Renal cortex interstitium (tissue), 11 donors: ENCODE results near the gene ITPRID2. TPM values are rescaled to one million over a fixed set of nuclear protein-coding genes. Genes with fewer than 3 reads are reported as not detected.

ENCODE experiments used
- DNase-seq, 11 donors: peaks; one replicate each; pipeline ENCODE4 v3.0.0-alpha.2; 2013; ENCODE audit warnings: low read depth in 9 of 11, low spot score in 4 of 11; ENCODE audit errors: extremely low read depth in 1 of 11
- polyA plus RNA-seq, 3 donors: library from polyadenylated mRNA; unstranded; fragments of 120-200 nt; gene quantifications; one replicate each; pipeline ENCODE4 v1.2.1, GENCODE V29; 2013; ENCODE audit not compliant: insufficient read length in 3 of 3

The ITPRID2 gene
- polyA plus RNA-seq, 3 donors = 150 to 195 (median 183) TPM

DNA sequence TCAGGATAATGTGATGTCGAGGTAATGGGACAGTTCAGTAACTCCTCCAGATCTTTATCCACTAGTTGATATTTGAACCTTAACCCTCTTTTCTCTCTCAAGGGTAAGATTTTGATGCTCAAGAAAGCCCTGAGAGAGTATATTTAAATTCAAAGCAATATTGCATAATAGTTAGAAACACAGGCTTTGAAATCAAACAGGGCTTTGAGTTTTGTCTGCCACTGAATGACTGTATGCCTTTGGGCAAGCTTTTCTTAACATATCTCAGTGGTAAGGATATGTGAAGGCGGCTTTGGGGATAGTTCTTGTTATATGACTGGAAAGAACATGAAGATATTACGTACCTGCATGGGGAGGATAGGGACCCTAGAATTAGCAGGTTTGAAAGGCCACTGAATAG is 11.1 kb downstream of the ITPRID2 start:
- DNase-seq = no peak

GRCh38 chr2:181904022-181904632 is 12.6 kb downstream of the ITPRID2 start:
- peak in 5 of 11 donors; percentile 25 to 67 (median 41) for DNase-seq

- DNase-seq = no peak
Observed at GRCh38 chr2:181907057-181907456, 15.5 kb downstream of the ITPRID2 start.

DNA sequence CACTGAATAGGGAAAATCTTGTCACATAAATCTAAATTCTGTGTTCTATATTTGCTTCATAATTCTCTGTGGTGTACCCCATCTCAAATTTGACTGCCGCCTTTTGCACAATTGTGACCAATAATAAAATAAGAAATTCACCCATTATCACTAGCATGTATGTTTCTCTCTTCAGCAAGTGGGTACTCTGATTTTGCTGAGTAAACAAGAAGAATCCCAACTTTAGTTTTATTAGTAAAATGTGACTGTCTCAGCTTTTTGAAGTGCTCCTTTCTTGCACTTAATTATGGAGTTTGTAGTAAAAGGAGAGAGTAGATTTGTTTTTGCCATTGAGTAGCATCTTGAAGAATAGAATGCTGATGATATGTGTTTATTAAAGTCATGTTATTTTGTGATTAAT is 16.1 kb downstream of the ITPRID2 start:
- DNase-seq = no peak

GRCh38 chr2:181910028-181910831 is 18.7 kb downstream of the ITPRID2 start:
- no peak for DNase-seq

GRCh38 chr2:181911830-181912229 is 20.3 kb downstream of the ITPRID2 start:
- DNase-seq = no peak

DNA sequence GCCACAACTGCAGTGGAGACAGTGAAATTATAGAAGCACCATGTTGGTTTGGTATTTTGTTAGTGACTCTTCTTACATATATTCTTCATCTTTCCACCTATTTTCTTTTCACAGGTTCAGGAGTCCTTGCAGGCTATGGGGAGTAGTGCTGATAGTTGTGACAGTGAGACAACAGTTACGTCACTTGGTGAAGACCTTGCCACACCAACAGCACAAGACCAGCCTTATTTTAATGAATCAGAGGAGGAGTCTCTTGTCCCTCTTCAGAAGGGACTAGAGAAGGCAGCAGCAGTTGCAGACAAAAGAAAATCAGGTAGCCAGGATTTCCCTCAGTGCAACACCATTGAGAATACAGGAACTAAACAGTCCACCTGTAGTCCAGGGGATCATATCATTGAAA is 23.6 kb downstream of the ITPRID2 start:
- no peak for DNase-seq

DNA sequence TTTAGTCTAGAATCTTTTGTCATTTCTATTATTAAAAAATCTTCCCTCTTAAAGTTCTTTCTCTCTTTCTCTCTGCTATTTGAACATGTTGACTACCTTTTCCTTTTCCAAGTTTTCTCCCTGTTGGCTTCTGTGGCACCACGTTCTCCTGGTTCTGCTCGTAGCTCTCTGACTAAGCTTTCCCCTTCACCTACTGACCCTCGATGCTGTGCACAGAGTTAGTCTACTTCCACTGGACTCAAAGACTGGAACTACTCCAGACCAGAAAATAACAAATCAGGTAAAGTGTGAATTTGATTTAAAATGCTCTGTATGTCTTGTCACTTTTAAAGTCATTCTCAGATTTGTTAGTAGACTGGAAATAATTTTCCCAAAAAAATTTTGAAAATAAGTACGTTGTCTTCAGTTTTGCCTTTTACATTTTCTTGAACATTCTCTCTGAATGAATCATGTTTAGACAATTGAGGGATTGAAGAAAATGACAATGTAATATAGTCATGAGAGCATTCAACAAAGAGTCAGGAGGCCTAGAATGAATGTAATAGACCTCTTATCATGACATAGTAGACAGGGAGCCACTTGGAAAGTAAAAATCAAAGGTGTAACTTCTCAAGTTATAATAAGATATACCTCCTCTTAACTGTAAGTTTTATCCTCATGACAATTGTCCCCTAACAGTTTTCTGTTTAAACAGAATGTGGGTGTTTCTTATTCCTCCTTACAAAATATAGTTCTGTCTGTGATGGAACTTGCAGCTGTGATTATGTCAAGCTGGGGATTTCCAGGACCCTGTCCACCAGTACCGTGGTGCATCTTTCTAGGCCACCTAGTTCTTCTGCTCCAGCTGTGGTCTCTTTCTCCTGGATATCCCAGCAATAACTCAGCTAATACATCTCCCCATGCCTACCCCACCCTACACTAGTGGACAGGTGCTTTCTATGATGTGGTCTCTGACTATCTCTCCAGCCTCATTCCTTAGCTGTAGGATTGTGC is 25.5 kb downstream of the ITPRID2 start:
- DNase-seq = no peak

- DNase-seq = no peak
Observed at GRCh38 chr2:181918188-181918587, 26.7 kb downstream of the ITPRID2 start.

GRCh38 chr2:181923121-181923520 is 31.6 kb downstream of the ITPRID2 start:
- no peak for DNase-seq

DNA sequence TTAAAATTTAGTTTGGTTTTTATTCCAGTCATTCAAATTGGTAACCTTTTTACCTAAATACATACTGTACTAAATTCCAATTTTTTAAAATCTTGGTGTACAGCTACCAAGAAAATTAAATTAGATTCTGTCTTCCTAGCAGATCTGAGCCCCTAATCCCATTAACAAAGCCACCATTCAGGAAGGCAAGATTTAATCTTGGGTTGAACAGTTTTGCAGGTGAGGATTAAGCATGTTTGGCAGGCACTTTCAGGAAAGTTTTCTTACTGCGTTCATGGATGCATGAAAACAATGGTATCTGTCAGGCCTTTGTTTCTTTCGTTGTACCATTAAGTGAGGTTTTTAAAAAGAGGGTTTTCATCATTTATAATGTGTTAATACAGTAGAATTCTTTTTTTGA is 32.8 kb downstream of the ITPRID2 start:
- DNase-seq = no peak

DNA sequence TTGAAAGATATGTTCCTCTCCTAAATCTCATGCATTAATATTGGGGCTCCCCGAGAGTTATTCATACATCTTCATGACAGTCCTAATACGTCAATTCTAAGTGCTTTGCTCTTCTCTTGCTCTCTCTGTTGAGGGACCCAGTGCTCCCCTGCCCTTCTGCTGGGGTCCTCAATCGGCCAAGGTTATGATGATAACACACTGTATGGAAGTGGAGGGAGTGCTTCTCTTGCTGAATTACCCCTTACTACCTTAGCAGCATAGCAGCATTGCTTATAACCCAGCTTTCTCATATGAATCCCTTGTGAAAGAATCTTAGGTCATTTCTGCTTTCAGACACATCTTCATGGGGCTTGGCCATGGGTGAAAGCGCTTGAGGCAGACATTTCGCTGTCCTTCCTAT is 43.2 kb downstream of the ITPRID2 start:
- no peak for DNase-seq

GRCh38 chr2:181937473-181937872 is 45.9 kb downstream of the ITPRID2 start:
- no peak for DNase-seq

GRCh38 chr2:181943411-181944124 is 52.0 kb downstream of the ITPRID2 start:
- no peak for DNase-seq

DNA sequence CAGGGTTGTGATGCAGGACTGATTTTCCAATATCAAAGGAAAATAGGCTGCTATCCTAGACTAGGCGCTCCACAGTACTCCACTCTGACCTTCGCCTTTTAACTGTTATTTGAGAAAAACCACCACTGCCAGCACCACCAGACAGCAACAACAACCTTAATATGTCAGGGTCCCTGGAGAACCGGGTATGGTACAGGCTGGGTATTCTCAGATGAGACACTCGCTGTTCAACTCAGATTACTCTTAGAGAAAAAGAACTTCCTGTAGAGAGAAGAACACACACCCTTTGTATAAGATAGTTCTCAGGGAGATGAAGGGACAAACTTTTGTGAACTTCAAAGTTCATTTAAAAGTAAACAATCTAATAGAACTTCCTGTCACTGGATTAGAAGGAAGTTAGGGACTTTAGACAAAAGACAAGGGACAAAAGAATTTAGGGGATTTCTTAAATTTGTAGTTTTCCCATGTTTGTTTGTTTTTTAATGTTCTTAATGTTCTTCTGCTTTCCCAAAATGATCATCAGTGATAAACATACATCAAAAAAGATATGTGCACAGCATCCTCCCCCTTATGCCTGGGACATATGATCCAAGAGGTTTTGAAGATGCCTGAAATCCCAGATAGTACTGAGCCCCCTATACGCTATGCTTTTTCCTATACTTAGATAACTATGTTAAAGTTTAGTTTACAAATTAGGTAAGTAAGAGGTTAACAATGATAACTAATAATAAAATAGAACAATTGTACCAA is 52.8 kb downstream of the ITPRID2 start:
- no peak for DNase-seq

DNA sequence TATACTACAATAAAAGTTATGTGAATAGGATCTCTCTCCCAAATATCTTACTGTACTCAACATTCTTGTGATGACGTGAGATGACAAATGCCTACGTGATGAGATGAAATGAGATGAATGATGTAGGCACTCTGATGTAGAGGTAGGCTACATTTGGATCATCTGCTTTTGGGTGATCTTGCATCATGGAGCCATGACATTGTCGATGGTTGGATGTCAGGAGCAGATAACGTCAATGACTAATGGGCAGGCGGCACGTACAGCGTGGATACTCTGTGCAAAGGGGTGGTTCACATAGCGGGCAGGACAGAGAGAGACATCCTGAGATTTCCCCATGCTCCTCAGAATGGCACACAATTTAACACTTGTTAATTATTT is 53.4 kb downstream of the ITPRID2 start:
- no peak for DNase-seq

- no peak for DNase-seq
Observed at GRCh38 chr2:181946444-181947127, 55.1 kb downstream of the ITPRID2 start.

DNA sequence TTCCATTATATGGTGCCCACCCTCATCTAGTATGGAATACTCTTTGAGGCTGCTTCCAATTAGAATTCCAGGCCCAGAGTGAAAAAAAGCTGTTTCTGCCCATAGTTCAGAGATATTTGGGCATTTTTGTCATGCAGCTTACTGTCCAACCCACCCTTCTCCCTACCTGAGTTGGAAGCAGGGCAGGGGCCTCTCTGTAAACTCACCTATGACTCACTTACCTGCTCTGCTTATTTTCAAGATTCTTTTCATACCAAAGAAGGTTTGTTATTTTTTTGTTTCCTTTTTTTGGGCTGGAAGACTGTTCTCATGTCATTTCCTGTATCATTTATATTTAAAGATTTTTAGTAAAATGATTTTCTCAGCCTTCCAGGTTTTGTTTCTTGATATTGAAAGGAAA is 55.7 kb downstream of the ITPRID2 start:
- no peak for DNase-seq
